HepG2 (cell line): ENCODE measurements around the gene TKTL2. TPM values are rescaled to one million over a fixed set of nuclear protein-coding genes. Genes with fewer than 3 reads are reported as not detected.

ENCODE experiments used
- BCL6 ChIP-seq: IDR thresholded peaks from 2 replicates; pipeline ENCODE4 v1.6.1; 2016; ENCODE audit warnings: missing genetic modification reagents, missing compliant biosample characterization
- CREM ChIP-seq, 2 experiments: sonication (generic) in 1 of 2; formaldehyde crosslinking in 1 of 2; IDR thresholded peaks; 2 replicates each; pipeline versions ENCODE4 v1.4.0 to v1.6.1; 2016 to 2020; ENCODE audit warnings: antibody characterized with exemption in 1 of 2, mild to moderate bottlenecking in 1 of 2, missing genetic modification reagents in 1 of 2
- ELF1 ChIP-seq: sonication (generic); formaldehyde crosslinking; IDR thresholded peaks from 2 replicates; pipeline ENCODE4 v1.4.0; 2020; ENCODE audit warnings: missing genetic modification reagents
- HOXA9 ChIP-seq: sonication (generic); formaldehyde crosslinking; IDR thresholded peaks from 2 replicates; pipeline ENCODE4 v1.8.1; 2022; ENCODE audit warnings: missing genetic modification reagents, mild to moderate bottlenecking, moderate library complexity, borderline replicate concordance
- MTERF4 ChIP-seq: sonication (generic); formaldehyde crosslinking; IDR thresholded peaks from 2 replicates; pipeline ENCODE4 v1.8.0; 2023; ENCODE audit warnings: mild to moderate bottlenecking, missing genetic modification reagents
- NCOR1 ChIP-seq: fragments of 200-600 bp; sonication (generic); IDR thresholded peaks from 2 replicates; pipeline ENCODE4 v1.7.0; 2017; ENCODE audit warnings: antibody characterized with exemption, low read length, borderline replicate concordance
- NFE2L1 ChIP-seq: sonication (generic); formaldehyde crosslinking; IDR thresholded peaks from 2 replicates; pipeline ENCODE4 v1.4.0; 2020; ENCODE audit warnings: missing genetic modification reagents, mild to moderate bottlenecking, borderline replicate concordance
- RXRA ChIP-seq: sonication (generic); formaldehyde crosslinking; IDR thresholded peaks from 2 replicates; pipeline ENCODE4 v1.5.1; 2020; ENCODE audit warnings: missing genetic modification reagents
- SIN3A ChIP-seq: IDR thresholded peaks from 2 replicates; pipeline ENCODE4 v1.6.1; 2011; ENCODE audit warnings: low read depth, mild to moderate bottlenecking, control low read depth, low read length, borderline replicate concordance
- SKI ChIP-seq: fragments of 450-650 bp; IDR thresholded peaks from one replicate; pipeline ENCODE4 v1.6.1; 2018; ENCODE audit warnings: mild to moderate bottlenecking; ENCODE audit not compliant: partially characterized antibody
- SMAD9 ChIP-seq: sonication (generic); formaldehyde crosslinking; IDR thresholded peaks from 2 replicates; pipeline ENCODE4 v1.5.1; 2020; ENCODE audit warnings: mild to moderate bottlenecking, missing genetic modification reagents
- SP140L ChIP-seq: sonication (generic); formaldehyde crosslinking; IDR thresholded peaks from 2 replicates; pipeline ENCODE4 v1.4.0; 2020; ENCODE audit warnings: missing genetic modification reagents, borderline replicate concordance
- TCF7 ChIP-seq: sonication (generic); IDR thresholded peaks from 2 replicates; pipeline ENCODE4 v1.6.1; 2016; ENCODE audit warnings: antibody characterized with exemption, low read depth
- ZFP36L1 ChIP-seq: sonication (generic); formaldehyde crosslinking; IDR thresholded peaks from 2 replicates; pipeline ENCODE4 v1.8.0; 2022; ENCODE audit warnings: mild to moderate bottlenecking, missing genetic modification reagents, moderate library complexity
- ZNF12 ChIP-seq: sonication (generic); formaldehyde crosslinking; IDR thresholded peaks from 2 replicates; pipeline ENCODE4 v1.5.0; 2020; ENCODE audit warnings: missing genetic modification reagents
- ZNF317 ChIP-seq: sonication (generic); formaldehyde crosslinking; IDR thresholded peaks from 2 replicates; pipeline ENCODE4 v1.5.0; 2020; ENCODE audit warnings: mild to moderate bottlenecking, missing genetic modification reagents
- ZNF34 ChIP-seq: sonication (generic); formaldehyde crosslinking; IDR thresholded peaks from 2 replicates; pipeline ENCODE4 v1.4.0; 2020; ENCODE audit warnings: mild to moderate bottlenecking, missing genetic modification reagents, borderline replicate concordance
- ZSCAN30 ChIP-seq: sonication (generic); formaldehyde crosslinking; IDR thresholded peaks from 2 replicates; pipeline ENCODE4 v1.5.0; 2020; ENCODE audit warnings: mild to moderate bottlenecking, missing genetic modification reagents
- ZZZ3 ChIP-seq: sonication (generic); formaldehyde crosslinking; IDR thresholded peaks from 2 replicates; pipeline ENCODE4 v1.4.0; 2020; ENCODE audit warnings: missing genetic modification reagents, mild to moderate bottlenecking, borderline replicate concordance
- polyA plus RNA-seq, 8 experiments: library from polyadenylated mRNA; depleted of rRNA in 3 of 8; stranded (reverse) in 7 of 8; unstranded in 1 of 8; fragments of >200 nt; fragmentation: Illumina TruSeq in 4 of 8; extraction: Trizol in 4 of 8; gene quantifications; 2 replicates each; pipeline versions ENCODE4 v1.2.1 to v1.2.3, GENCODE V29; 2011 to 2016; ENCODE audit warnings: low read depth in 4 of 8, missing spikeins in 1 of 8, mixed read lengths in 1 of 8; ENCODE audit not compliant: insufficient read depth in 1 of 8
- total RNA-seq, 5 experiments: library from RNA; depleted of rRNA; stranded (reverse); fragments of >200 nt; fragmentation: Illumina TruSeq; extraction: Trizol; gene quantifications; 2 replicates each; pipeline ENCODE4 v1.2.3, GENCODE V29; 2016; ENCODE audit warnings: low read depth in 1 of 5
- TF ChIP-seq, protein P1 (sequence below): sonication (generic); formaldehyde crosslinking; IDR thresholded peaks from 2 replicates; pipeline ENCODE4 v1.4.0; 2020; ENCODE audit warnings: mild to moderate bottlenecking, missing genetic modification reagents
- TF ChIP-seq, protein P2 (sequence below): IDR thresholded peaks from 2 replicates; pipeline ENCODE4 v1.6.1; 2012; ENCODE audit warnings: inconsistent platforms
- TF ChIP-seq, protein P3 (sequence below), 2 experiments: sonication (generic) in 1 of 2; formaldehyde crosslinking in 1 of 2; IDR thresholded peaks; 2 replicates each; pipeline versions ENCODE4 v1.5.1 to v1.6.1; 2011 to 2020; ENCODE audit warnings: borderline replicate concordance in 1 of 2, low read depth in 1 of 2, low read length in 1 of 2, mild to moderate bottlenecking in 1 of 2, missing genetic modification reagents in 1 of 2, moderate library complexity in 1 of 2

The TKTL2 gene
- total and polyA plus RNA-seq, 2 of the 13 experiments (the other 11 are each of a cell fraction or from before 2014, with no cell fraction given): not detected

DNA sequence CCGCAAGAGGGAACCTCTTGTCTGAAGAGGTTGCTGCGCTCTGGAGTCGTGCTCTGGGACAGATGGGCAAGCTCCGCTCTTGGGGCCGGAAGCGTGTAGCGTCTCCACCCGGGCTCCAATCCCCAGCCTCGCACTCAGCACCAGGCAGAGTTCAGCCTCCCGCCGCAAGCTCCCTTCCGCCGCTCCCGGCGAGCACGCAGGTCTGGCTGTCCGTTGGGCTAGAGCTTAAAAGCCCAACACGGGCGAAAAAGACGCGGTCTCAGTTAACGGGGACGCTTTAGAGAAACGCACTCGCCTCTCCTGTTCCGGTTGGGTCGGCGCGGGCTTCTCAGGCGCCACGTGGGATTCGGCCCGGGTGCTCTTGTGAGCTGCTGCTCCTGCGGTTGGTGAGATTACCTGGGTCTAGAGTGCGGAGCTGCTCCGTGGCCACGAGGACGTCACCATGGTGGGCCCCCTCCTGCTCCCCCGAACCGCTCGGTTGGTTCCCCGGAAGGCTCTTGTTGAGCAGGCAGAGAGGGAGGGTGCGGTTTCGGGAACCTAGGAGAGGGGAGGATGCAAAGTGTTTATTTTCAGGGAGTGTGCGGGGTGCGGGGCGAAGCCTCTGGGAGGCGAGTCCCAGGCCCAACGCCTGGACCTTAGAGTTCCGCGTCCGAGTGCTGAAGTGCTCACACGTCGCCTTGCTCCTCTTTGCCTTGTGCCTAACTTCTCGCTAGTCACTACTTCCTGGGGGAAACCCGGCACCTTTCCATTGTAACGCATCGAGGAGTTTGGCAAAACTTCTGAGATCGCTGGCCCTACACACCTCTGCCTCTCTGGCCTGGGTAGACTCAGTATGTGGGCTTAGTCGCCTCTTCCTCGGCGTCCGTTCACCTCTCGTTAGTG is 21.0 kb upstream of the TKTL2 start, which contains the start of gene TMA16 (continued):
- peak; percentile 37 for TF ChIP-seq SKI
- TF ChIP-seq ZFP36L1 (CRISPR knock-in tag): peak; percentile 84
- TF ChIP-seq, protein P1, sequence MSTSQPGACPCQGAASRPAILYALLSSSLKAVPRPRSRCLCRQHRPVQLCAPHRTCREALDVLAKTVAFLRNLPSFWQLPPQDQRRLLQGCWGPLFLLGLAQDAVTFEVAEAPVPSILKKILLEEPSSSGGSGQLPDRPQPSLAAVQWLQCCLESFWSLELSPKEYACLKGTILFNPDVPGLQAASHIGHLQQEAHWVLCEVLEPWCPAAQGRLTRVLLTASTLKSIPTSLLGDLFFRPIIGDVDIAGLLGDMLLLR (CRISPR knock-in tag): peak; percentile 81; the same call in 1 of the 2 replicates
- TF ChIP-seq HOXA9 (CRISPR knock-in tag): no peak; the same call in 1 of the 2 replicates
- TF ChIP-seq ZNF34 (CRISPR knock-in tag): peak; percentile 93; the same call in 1 of the 2 replicates
- peak; percentile 74 for TF ChIP-seq CREM (IDR thresholded peaks at IDR 0.05)
- TF ChIP-seq CREM (CRISPR knock-in tag; IDR thresholded peaks at IDR 0.05): no peak
- no peak; the same call in 1 of the 2 replicates for TF ChIP-seq TCF7
- TF ChIP-seq SIN3A: peak; percentile 89; the same call in 1 of the 2 replicates
- no peak; the same call in 1 of the 2 replicates for TF ChIP-seq NFE2L1 (CRISPR knock-in tag)
- peak; percentile 82 for TF ChIP-seq ZNF12
- peak; percentile 90 for TF ChIP-seq ZSCAN30 (CRISPR knock-in tag)
- TF ChIP-seq RXRA (CRISPR knock-in tag): peak; percentile 87; the same call in 1 of the 2 replicates
- TF ChIP-seq, protein P2, sequence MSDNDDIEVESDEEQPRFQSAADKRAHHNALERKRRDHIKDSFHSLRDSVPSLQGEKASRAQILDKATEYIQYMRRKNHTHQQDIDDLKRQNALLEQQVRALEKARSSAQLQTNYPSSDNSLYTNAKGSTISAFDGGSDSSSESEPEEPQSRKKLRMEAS: peak; percentile 100
- peak; percentile 95; the same call in 1 of the 2 replicates for TF ChIP-seq SP140L (CRISPR knock-in tag)
- peak; percentile 72; the same call in 1 of the 2 replicates for TF ChIP-seq ZNF317 (CRISPR knock-in tag)
- TF ChIP-seq ELF1: peak; percentile 82
- peak; percentile 93; the same call in 1 of the 2 replicates for TF ChIP-seq ZZZ3 (CRISPR knock-in tag)
- TF ChIP-seq, protein P3, sequence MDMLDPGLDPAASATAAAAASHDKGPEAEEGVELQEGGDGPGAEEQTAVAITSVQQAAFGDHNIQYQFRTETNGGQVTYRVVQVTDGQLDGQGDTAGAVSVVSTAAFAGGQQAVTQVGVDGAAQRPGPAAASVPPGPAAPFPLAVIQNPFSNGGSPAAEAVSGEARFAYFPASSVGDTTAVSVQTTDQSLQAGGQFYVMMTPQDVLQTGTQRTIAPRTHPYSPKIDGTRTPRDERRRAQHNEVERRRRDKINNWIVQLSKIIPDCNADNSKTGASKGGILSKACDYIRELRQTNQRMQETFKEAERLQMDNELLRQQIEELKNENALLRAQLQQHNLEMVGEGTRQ (IDR thresholded peaks at IDR 0.05; ENCODE audit: low read depth, low read length): peak; percentile 19; the same call in 1 of the 2 replicates
- TF ChIP-seq, protein P3 (CRISPR knock-in tag; IDR thresholded peaks at IDR 0.05; ENCODE audit: borderline replicate concordance): peak; percentile 70; the same call in 1 of the 2 replicates
- TF ChIP-seq MTERF4 (CRISPR knock-in tag): no peak
- peak; percentile 63 for TF ChIP-seq BCL6
- no peak for TF ChIP-seq NCOR1
- no peak for TF ChIP-seq SMAD9 (CRISPR knock-in tag)
